HepG2 (cell line): ENCODE measurements around the gene PSMB2. TPM values are rescaled to one million over a fixed set of nuclear protein-coding genes. Genes with fewer than 3 reads are reported as not detected.

Experiments
- ARID2 ChIP-seq: sonication (generic); formaldehyde crosslinking; IDR thresholded peaks from 2 replicates; pipeline ENCODE4 v1.8.1; 2022; ENCODE audit warnings: mild to moderate bottlenecking, missing genetic modification reagents, borderline replicate concordance
- CC2D1A ChIP-seq: sonication (generic); formaldehyde crosslinking; IDR thresholded peaks from 2 replicates; pipeline ENCODE4 v1.8.1; 2023; ENCODE audit warnings: mild to moderate bottlenecking, missing genetic modification reagents
- DR1 ChIP-seq: sonication (generic); formaldehyde crosslinking; IDR thresholded peaks from 2 replicates; pipeline ENCODE4 v1.8.0; 2021; ENCODE audit warnings: mild to moderate bottlenecking, missing genetic modification reagents, inconsistent platforms
- EZH2 ChIP-seq: conservative IDR thresholded peaks from 2 replicates; pipeline ENCODE4 v1.6.1; 2012; ENCODE audit warnings: mild to moderate bottlenecking, low read depth, low read length, moderate library complexity
- NFKB2 ChIP-seq: sonication (generic); formaldehyde crosslinking; IDR thresholded peaks from 2 replicates; pipeline ENCODE4 v1.4.0; 2020; ENCODE audit warnings: missing genetic modification reagents, borderline replicate concordance
- NONO ChIP-seq, 2 experiments: fragments of 450-650 bp in 1 of 2; sonication (generic) in 1 of 2; formaldehyde crosslinking in 1 of 2; IDR thresholded peaks in 1 of 2; conservative IDR thresholded peaks in 1 of 2; 2 replicates each; pipeline versions ENCODE4 v1.6.1 to v1.8.0; 2017 to 2022; ENCODE audit warnings: mild to moderate bottlenecking in 1 of 2, missing genetic modification reagents in 1 of 2, moderate library complexity in 1 of 2
- SALL2 ChIP-seq: sonication (generic); formaldehyde crosslinking; IDR thresholded peaks from 2 replicates; pipeline ENCODE4 v1.8.1; 2023; ENCODE audit warnings: mild to moderate bottlenecking, missing genetic modification reagents, inconsistent platforms
- TMF1 ChIP-seq: sonication (generic); formaldehyde crosslinking; IDR thresholded peaks from 2 replicates; pipeline ENCODE4 v1.8.1; 2022; ENCODE audit warnings: low read depth, missing genetic modification reagents
- YEATS4 ChIP-seq: sonication (generic); formaldehyde crosslinking; IDR thresholded peaks from 2 replicates; pipeline ENCODE4 v1.4.0; 2020; ENCODE audit warnings: missing genetic modification reagents, borderline replicate concordance
- ZBTB21 ChIP-seq: sonication (generic); formaldehyde crosslinking; IDR thresholded peaks from 2 replicates; pipeline ENCODE4 v1.4.0; 2020; ENCODE audit warnings: missing genetic modification reagents
- ZNF12 ChIP-seq: sonication (generic); formaldehyde crosslinking; IDR thresholded peaks from 2 replicates; pipeline ENCODE4 v1.5.0; 2020; ENCODE audit warnings: missing genetic modification reagents
- ZNF496 ChIP-seq: sonication (generic); formaldehyde crosslinking; IDR thresholded peaks from 2 replicates; pipeline ENCODE4 v1.8.1; 2023; ENCODE audit warnings: mild to moderate bottlenecking, moderate library complexity, missing genetic modification reagents; ENCODE audit not compliant: insufficient replicate concordance
- ZNF556 ChIP-seq: sonication (generic); formaldehyde crosslinking; IDR thresholded peaks from 2 replicates; pipeline ENCODE4 v1.4.0; 2020; ENCODE audit warnings: mild to moderate bottlenecking, missing genetic modification reagents, borderline replicate concordance
- ZNF703 ChIP-seq: sonication (generic); formaldehyde crosslinking; IDR thresholded peaks from 2 replicates; pipeline ENCODE4 v1.5.1; 2020; ENCODE audit warnings: missing genetic modification reagents, mild to moderate bottlenecking, moderate library complexity, borderline replicate concordance
- ZNF816 ChIP-seq: sonication (generic); formaldehyde crosslinking; IDR thresholded peaks from 2 replicates; pipeline ENCODE4 v1.8.0; 2022; ENCODE audit warnings: missing genetic modification reagents, mild to moderate bottlenecking, borderline replicate concordance
- ZSCAN9 ChIP-seq: IDR thresholded peaks from 2 replicates; pipeline ENCODE4 v1.6.1; 2016; ENCODE audit warnings: borderline replicate concordance
- polyA plus RNA-seq, 8 experiments: library from polyadenylated mRNA; depleted of rRNA in 3 of 8; stranded (reverse) in 7 of 8; unstranded in 1 of 8; fragments of >200 nt; fragmentation: Illumina TruSeq in 4 of 8; extraction: Trizol in 4 of 8; gene quantifications; 2 replicates each; pipeline versions ENCODE4 v1.2.1 to v1.2.3, GENCODE V29; 2011 to 2016; ENCODE audit warnings: low read depth in 4 of 8, missing spikeins in 1 of 8, mixed read lengths in 1 of 8; ENCODE audit not compliant: insufficient read depth in 1 of 8
- total RNA-seq, 5 experiments: library from RNA; depleted of rRNA; stranded (reverse); fragments of >200 nt; fragmentation: Illumina TruSeq; extraction: Trizol; gene quantifications; 2 replicates each; pipeline ENCODE4 v1.2.3, GENCODE V29; 2016; ENCODE audit warnings: low read depth in 1 of 5
- TF ChIP-seq, protein P1 (sequence below): sonication (generic); formaldehyde crosslinking; IDR thresholded peaks from 2 replicates; pipeline ENCODE4 v1.8.0; 2022; ENCODE audit warnings: low read depth, missing genetic modification reagents
- TF ChIP-seq, protein P2 (sequence below): fragments of 450-650 bp; IDR thresholded peaks from 2 replicates; pipeline ENCODE4 v1.6.1; 2017; ENCODE audit warnings: mild to moderate bottlenecking
- TF ChIP-seq, protein P3 (sequence below): sonication (generic); formaldehyde crosslinking; conservative IDR thresholded peaks from 2 replicates; pipeline ENCODE4 v1.4.0; 2020; ENCODE audit warnings: mild to moderate bottlenecking, missing genetic modification reagents, moderate library complexity
- TF ChIP-seq, protein P4 (sequence below): IDR thresholded peaks from 2 replicates; pipeline ENCODE4 v1.6.1; 2012; ENCODE audit warnings: inconsistent platforms

PSMB2 gene
- total and polyA plus RNA-seq, 2 of the 13 experiments (the other 11 are each of a cell fraction or from before 2014, with no cell fraction given), result 60.6 to 62.2 TPM

DNA sequence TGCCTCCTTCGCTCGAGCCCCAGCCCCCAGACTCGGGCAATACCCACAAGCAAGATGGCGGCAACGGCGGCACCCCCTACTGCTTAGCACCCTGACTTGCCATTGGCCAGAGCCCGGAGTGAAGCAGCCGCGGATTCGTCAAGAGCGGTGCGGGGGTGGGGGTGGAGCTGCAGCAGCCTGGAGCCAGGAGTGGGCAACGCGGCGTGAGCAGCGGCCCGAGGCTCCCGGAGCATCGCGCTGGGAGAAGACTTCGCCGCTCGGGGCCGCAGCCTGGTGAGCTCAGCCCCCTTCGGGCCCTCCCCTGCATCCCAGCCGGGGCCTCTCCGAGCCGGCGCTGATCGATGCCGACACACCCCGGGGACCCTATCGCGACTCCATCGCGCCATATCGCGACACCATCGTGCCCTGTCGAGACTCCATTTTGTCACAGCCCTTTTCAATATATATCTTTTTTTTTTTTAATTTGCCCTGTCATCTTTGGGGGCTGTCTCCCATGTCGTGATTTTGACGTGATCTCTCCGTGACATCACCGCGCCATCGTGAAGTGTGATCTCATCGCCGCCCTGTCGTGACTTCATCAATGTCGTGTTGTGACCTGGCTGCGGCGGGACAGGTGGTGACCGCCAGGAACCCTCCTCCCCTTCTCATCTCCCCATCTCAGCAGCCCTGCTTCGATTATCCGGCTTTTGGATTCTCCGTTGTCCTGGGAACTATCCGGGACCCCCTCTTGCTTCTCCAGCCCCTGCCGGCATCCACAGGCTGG lies 83.5 kb downstream of the PSMB2 start, which contains the start of gene NCDN (continued):
- TF ChIP-seq CC2D1A (CRISPR knock-in tag) (no peak), ZNF496 (CRISPR knock-in tag) (no peak), ARID2 (CRISPR knock-in tag) (no peak), ZNF816 (CRISPR knock-in tag) (no peak), EZH2 (no peak), DR1 (peak; percentile 59; the same call in 1 of the 2 replicates), ZSCAN9 (CRISPR knock-in tag) (no peak; the same call in 1 of the 2 replicates), ZNF556 (CRISPR knock-in tag) (peak; percentile 83; the same call in 1 of the 2 replicates), ZNF703 (CRISPR knock-in tag) (no peak), YEATS4 (CRISPR knock-in tag) (peak; percentile 57; the same call in 1 of the 2 replicates), ZBTB21 (no peak), NFKB2 (CRISPR knock-in tag) (no peak; the same call in 1 of the 2 replicates), TMF1 (CRISPR knock-in tag) (peak; percentile 21; the same call in 1 of the 2 replicates), ZNF12 (CRISPR knock-in tag) (no peak), SALL2 (CRISPR knock-in tag) (no peak), NONO (IDR thresholded peaks at IDR 0.05) (no peak), NONO (CRISPR knock-in tag; conservative IDR thresholded peaks at IDR 0.05) (peak; percentile 97)
- TF ChIP-seq, protein P1, sequence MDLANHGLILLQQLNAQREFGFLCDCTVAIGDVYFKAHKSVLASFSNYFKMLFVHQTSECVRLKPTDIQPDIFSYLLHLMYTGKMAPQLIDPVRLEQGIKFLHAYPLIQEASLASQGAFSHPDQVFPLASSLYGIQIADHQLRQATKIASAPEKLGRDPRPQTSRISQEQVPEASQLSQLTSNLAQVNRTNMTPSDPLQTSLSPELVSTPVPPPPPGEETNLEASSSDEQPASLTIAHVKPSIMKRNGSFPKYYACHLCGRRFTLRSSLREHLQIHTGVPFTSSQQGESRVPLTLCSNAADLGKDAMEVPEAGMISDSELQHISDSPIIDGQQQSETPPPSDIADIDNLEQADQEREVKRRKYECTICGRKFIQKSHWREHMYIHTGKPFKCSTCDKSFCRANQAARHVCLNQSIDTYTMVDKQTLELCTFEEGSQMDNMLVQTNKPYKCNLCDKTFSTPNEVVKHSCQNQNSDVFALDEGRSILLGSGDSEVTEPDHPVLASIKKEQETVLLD (CRISPR knock-in tag), result 0 out of 2 replicates have a peak, but pooled peaks have one; percentile 32
- TF ChIP-seq, protein P2, sequence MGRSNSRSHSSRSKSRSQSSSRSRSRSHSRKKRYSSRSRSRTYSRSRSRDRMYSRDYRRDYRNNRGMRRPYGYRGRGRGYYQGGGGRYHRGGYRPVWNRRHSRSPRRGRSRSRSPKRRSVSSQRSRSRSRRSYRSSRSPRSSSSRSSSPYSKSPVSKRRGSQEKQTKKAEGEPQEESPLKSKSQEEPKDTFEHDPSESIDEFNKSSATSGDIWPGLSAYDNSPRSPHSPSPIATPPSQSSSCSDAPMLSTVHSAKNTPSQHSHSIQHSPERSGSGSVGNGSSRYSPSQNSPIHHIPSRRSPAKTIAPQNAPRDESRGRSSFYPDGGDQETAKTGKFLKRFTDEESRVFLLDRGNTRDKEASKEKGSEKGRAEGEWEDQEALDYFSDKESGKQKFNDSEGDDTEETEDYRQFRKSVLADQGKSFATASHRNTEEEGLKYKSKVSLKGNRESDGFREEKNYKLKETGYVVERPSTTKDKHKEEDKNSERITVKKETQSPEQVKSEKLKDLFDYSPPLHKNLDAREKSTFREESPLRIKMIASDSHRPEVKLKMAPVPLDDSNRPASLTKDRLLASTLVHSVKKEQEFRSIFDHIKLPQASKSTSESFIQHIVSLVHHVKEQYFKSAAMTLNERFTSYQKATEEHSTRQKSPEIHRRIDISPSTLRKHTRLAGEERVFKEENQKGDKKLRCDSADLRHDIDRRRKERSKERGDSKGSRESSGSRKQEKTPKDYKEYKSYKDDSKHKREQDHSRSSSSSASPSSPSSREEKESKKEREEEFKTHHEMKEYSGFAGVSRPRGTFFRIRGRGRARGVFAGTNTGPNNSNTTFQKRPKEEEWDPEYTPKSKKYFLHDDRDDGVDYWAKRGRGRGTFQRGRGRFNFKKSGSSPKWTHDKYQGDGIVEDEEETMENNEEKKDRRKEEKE, result no peak
- TF ChIP-seq, protein P3, sequence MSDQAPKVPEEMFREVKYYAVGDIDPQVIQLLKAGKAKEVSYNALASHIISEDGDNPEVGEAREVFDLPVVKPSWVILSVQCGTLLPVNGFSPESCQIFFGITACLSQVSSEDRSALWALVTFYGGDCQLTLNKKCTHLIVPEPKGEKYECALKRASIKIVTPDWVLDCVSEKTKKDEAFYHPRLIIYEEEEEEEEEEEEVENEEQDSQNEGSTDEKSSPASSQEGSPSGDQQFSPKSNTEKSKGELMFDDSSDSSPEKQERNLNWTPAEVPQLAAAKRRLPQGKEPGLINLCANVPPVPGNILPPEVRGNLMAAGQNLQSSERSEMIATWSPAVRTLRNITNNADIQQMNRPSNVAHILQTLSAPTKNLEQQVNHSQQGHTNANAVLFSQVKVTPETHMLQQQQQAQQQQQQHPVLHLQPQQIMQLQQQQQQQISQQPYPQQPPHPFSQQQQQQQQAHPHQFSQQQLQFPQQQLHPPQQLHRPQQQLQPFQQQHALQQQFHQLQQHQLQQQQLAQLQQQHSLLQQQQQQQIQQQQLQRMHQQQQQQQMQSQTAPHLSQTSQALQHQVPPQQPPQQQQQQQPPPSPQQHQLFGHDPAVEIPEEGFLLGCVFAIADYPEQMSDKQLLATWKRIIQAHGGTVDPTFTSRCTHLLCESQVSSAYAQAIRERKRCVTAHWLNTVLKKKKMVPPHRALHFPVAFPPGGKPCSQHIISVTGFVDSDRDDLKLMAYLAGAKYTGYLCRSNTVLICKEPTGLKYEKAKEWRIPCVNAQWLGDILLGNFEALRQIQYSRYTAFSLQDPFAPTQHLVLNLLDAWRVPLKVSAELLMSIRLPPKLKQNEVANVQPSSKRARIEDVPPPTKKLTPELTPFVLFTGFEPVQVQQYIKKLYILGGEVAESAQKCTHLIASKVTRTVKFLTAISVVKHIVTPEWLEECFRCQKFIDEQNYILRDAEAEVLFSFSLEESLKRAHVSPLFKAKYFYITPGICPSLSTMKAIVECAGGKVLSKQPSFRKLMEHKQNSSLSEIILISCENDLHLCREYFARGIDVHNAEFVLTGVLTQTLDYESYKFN (CRISPR knock-in tag), result 0 out of 2 replicates have a peak, but pooled peaks have one; percentile 45
- TF ChIP-seq, protein P4, sequence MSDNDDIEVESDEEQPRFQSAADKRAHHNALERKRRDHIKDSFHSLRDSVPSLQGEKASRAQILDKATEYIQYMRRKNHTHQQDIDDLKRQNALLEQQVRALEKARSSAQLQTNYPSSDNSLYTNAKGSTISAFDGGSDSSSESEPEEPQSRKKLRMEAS, result peak; percentile 65
